Small intestine (tissue), 7 donors: Measurements from ENCODE around the gene IL36G. TPM values are rescaled to one million over a fixed set of nuclear protein-coding genes. Genes with fewer than 3 reads are reported as not detected.

Source experiments
- DNase-seq, 2 donors: peaks; one replicate each; pipeline versions ENCODE4 v3.0.0 to v3.0.0-alpha.2; 2013
- FAIRE-seq: peaks from 2 replicates; lab custom pipeline; 2012; peaks lifted over from hg19 to GRCh38; lab: Jason Lieb, UNC
- H3K27ac ChIP-seq, 3 donors: one replicate each; pipeline ENCODE4 v1.5.1; 2013; ENCODE audit warnings: low read length in 2 of 3, mild to moderate bottlenecking in 2 of 3, control low read depth in 1 of 3, inconsistent platforms in 1 of 3, low read depth in 1 of 3, moderate library complexity in 1 of 3
- H3K27me3 ChIP-seq, 3 donors: one replicate each; pipeline ENCODE4 v1.6.1; 2013; ENCODE audit warnings: low read length in 3 of 3, inconsistent platforms in 1 of 3; ENCODE audit not compliant: control insufficient read depth in 3 of 3, insufficient read depth in 3 of 3
- H3K36me3 ChIP-seq, 3 donors: one replicate each; pipeline ENCODE4 v1.6.1; 2013; ENCODE audit warnings: low read length in 3 of 3, inconsistent platforms in 1 of 3, low read depth in 1 of 3, mild to moderate bottlenecking in 1 of 3, moderate library complexity in 1 of 3; ENCODE audit not compliant: control insufficient read depth in 3 of 3, insufficient read depth in 2 of 3
- H3K4me1 ChIP-seq, 3 donors: one replicate each; pipeline ENCODE4 v1.6.1; 2013; ENCODE audit warnings: low read length in 2 of 3, inconsistent platforms in 1 of 3, low read depth in 1 of 3, mild to moderate bottlenecking in 1 of 3, moderate library complexity in 1 of 3; ENCODE audit not compliant: control insufficient read depth in 3 of 3, insufficient read depth in 2 of 3
- H3K4me3 ChIP-seq, 3 donors: one replicate each; pipeline ENCODE4 v1.5.1; 2013; ENCODE audit warnings: low read length in 3 of 3, control low read depth in 1 of 3, inconsistent platforms in 1 of 3, low read depth in 1 of 3, mild to moderate bottlenecking in 1 of 3, moderate library complexity in 1 of 3
- H3K9me3 ChIP-seq, 2 donors: one replicate each; pipeline ENCODE4 v1.6.1; 2013; ENCODE audit warnings: low read depth in 1 of 2, low read length in 1 of 2; ENCODE audit not compliant: control insufficient read depth in 2 of 2, insufficient read depth in 1 of 2
- WGBS, 3 donors: extraction: QIAGEN DNeasy Blood & Tissue Kit; methylation state at CpG; one replicate each; pipeline ENCODE4 v1.1.7; 2013; 5-methylcytosine and 5-hydroxymethylcytosine counted together
- polyA plus RNA-seq, 4 donors: library from polyadenylated mRNA; stranded (reverse) in 3 of 4; unstranded in 1 of 4; fragments of 200-250 nt in 3 of 4; fragments of 120-200 nt in 1 of 4; gene quantifications; one replicate each; pipeline versions ENCODE4 v1.2.1 to v1.2.3, GENCODE V29; 2013
- donor health status: healthy with polysubstance abuse.
- donor health status: control.
- donor health status: control.
- donor health status: Bipolar disorder and iron deficiency.
- donor health status: healthy.

Gene IL36G
- polyA plus RNA-seq, 4 donors, result 0.50 TPM; not detected in 3

DNA sequence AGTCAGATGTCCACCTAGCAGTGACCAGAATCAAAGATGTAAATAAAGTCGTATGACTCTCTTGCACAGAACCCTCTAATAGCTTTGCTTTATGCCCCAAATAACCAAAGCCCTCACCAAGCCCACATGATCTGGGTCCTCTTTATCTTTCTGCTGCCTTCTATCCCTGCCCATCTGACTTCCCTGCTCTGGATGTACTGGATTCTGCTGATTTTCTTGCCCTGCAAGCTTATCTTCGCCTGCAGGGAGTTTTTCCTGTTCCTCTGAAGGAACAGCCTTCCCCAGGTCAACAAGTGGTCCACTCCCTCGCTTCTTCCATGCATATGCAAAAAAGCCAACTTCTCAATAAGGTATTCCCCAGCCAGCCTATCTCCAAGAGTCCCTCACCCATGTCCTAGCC is 56.2 kb downstream of the IL36G start:
- no peaks in the 10 kb centered on the region for H3K36me3 ChIP-seq
- no peak for DNase-seq
- H3K4me1 ChIP-seq, result peaks cover 0 to 3% (median 0%) of the 10 kb centered on the region in 3 donors
- WGBS, 3 donors, result 57 to 76% (median 74%) methylated on average over 3 of the region's 3 CpGs
- H3K4me3 ChIP-seq, result no peak overlapping the region
- FAIRE-seq, result no peak
- H3K27me3 ChIP-seq, result peaks cover 0 to 9% (median 5%) of the 10 kb centered on the region in 3 donors
- no peak overlapping the region for H3K27ac ChIP-seq
- H3K9me3 ChIP-seq, result no peaks in the 10 kb centered on the region

Other genes starting within 250 kb of the IL36G start
- 1 to 10 TPM in 2 of 4 donors, not detected in 2; 3.6 to 8.0 TPM for gene CKAP2L, start 213.4 kb upstream of the IL36G start, polyA plus RNA-seq
- under 1 TPM in 2 of 4 donors, not detected in 2; 0.06 to 0.24 TPM for gene IL1A, start 193.5 kb upstream of the IL36G start, polyA plus RNA-seq
- 1 to 10 TPM; 2.7 to 5.3 (median 3.1) TPM for gene IL1B, start 141.2 kb upstream of the IL36G start, polyA plus RNA-seq
- gene IL37, start 66.8 kb upstream of the IL36G start, polyA plus RNA-seq, result 1 to 10 TPM in 1 of 4 donors, not detected in 3; 1.6 TPM
- under 1 TPM in 1 of 4 donors, not detected in 3; 0.09 TPM for gene IL36A, start 27.5 kb downstream of the IL36G start, polyA plus RNA-seq
- not detected for gene IL36B, start 74.9 kb downstream of the IL36G start, polyA plus RNA-seq
- gene IL36RN, start 81.2 kb downstream of the IL36G start, polyA plus RNA-seq, result not detected
- gene IL1F10, start 90.0 kb downstream of the IL36G start, polyA plus RNA-seq, result under 1 TPM in 1 of 4 donors, not detected in 3; 0.25 TPM
- 10 to 100 TPM in 3 of 4 donors, under 1 TPM in 1; 0.44 to 69.8 (median 24.3) TPM for gene IL1RN, start 149.6 kb downstream of the IL36G start, polyA plus RNA-seq
- 10 to 100 TPM; 24.7 to 39.2 (median 32.7) TPM for gene PSD4, start 196.0 kb downstream of the IL36G start, polyA plus RNA-seq